Fibroblast of lung (primary cell): ENCODE results near the gene SAE1. TPM values are rescaled to one million over a fixed set of nuclear protein-coding genes. Genes with fewer than 3 reads are reported as not detected.

Experiments used
- DNase-seq, 2 donors: peaks; one replicate each; pipeline versions ENCODE4 v3.0.0 to v3.0.0-alpha.2; 2010; ENCODE audit warnings: low read depth in 2 of 2
- H2AFZ ChIP-seq: 2 replicates; pipeline ENCODE4 v1.5.1; 2012; ENCODE audit warnings: low read length, control low read depth, inconsistent platforms
- H3K27ac ChIP-seq: 2 replicates; pipeline ENCODE4 v1.5.1; 2011; ENCODE audit warnings: low read length, control low read depth; ENCODE audit not compliant: insufficient read depth
- H3K27me3 ChIP-seq: 2 replicates; pipeline ENCODE4 v1.5.1; 2011; ENCODE audit warnings: mild to moderate bottlenecking, low read length; ENCODE audit not compliant: control insufficient read depth, insufficient read depth
- H3K36me3 ChIP-seq: 2 replicates; pipeline ENCODE4 v1.5.1; 2011; ENCODE audit warnings: low read length; ENCODE audit not compliant: control insufficient read depth, insufficient read depth
- H3K4me1 ChIP-seq: 2 replicates; pipeline ENCODE4 v1.5.1; 2011; ENCODE audit warnings: low read length; ENCODE audit not compliant: control insufficient read depth, insufficient read depth; ENCODE audit errors: extremely low read depth
- H3K4me2 ChIP-seq: 2 replicates; pipeline ENCODE4 v1.5.1; 2011; ENCODE audit warnings: low read length, control low read depth; ENCODE audit not compliant: insufficient read depth; ENCODE audit errors: extremely low read depth
- H3K4me3 ChIP-seq, 4 experiments: fragments of 200-600 bp in 1 of 4; sonication (generic) in 1 of 4; replicated peaks in 1 of 4; 2 replicates each; pipeline ENCODE4 v1.5.1; 2011 to 2016; ENCODE audit warnings: low read length in 4 of 4, low read depth in 3 of 4, mild to moderate bottlenecking in 3 of 4, control low read depth in 2 of 4, inconsistent platforms in 1 of 4, mixed read lengths in 1 of 4; ENCODE audit not compliant: insufficient read depth in 1 of 4; ENCODE audit errors: control extremely low read depth in 1 of 4
- H3K79me2 ChIP-seq: 2 replicates; pipeline ENCODE4 v1.5.1; 2012; ENCODE audit warnings: mild to moderate bottlenecking, low read length, inconsistent platforms; ENCODE audit not compliant: control insufficient read depth, insufficient read depth
- H3K9ac ChIP-seq: 2 replicates; pipeline ENCODE4 v1.5.1; 2011; ENCODE audit warnings: mild to moderate bottlenecking, low read length, control low read depth; ENCODE audit not compliant: insufficient read depth
- H3K9me3 ChIP-seq: 2 replicates; pipeline ENCODE4 v1.5.1; 2012; ENCODE audit warnings: low read depth, low read length; ENCODE audit not compliant: control insufficient read depth, insufficient read depth
- H4K20me1 ChIP-seq: 2 replicates; pipeline ENCODE4 v1.5.1; 2011; ENCODE audit warnings: low read length; ENCODE audit not compliant: control insufficient read depth, insufficient read depth; ENCODE audit errors: extremely low read depth
- CTCF ChIP-seq, 2 donors: IDR thresholded peaks in 1 of 2; conservative IDR thresholded peaks in 1 of 2; 1 replicate in 1 of 2; 2 replicates in 1 of 2; pipeline ENCODE4 v1.5.1; 2011 to 2012; ENCODE audit warnings: low read length in 2 of 2, control low read depth in 1 of 2, inconsistent platforms in 1 of 2, low read depth in 1 of 2, mild to moderate bottlenecking in 1 of 2
- EZH2 ChIP-seq: IDR thresholded peaks from 2 replicates; pipeline ENCODE4 v1.5.1; 2012; ENCODE audit warnings: low read length, control low read depth, mild to moderate bottlenecking; ENCODE audit errors: missing control alignments
- polyA plus RNA-seq, 2 donors: library from polyadenylated mRNA; depleted of rRNA in 1 of 2; stranded (reverse) in 1 of 2; unstranded in 1 of 2; fragments of >200 nt; gene quantifications; 2 replicates each; pipeline ENCODE4 v1.2.1, GENCODE V29; 2011 to 2012; ENCODE audit warnings: missing spikeins in 1 of 2
- total RNA-seq: library from RNA; depleted of rRNA; stranded (reverse); fragments of >200 nt; gene quantifications from 2 replicates; pipeline ENCODE4 v1.2.1, GENCODE V29; 2014

SAE1 gene
- total and polyA plus RNA-seq, 2 donors (not counting 1 experiment from before 2014, with no cell fraction given) = 97.9 to 152 TPM

GRCh38 chr19:47104680-47105079 is 26.0 kb upstream of the SAE1 start:
- H3K9ac ChIP-seq = no peak overlapping the region
- DNase-seq = no peak
- no peak overlapping the region for H3K4me3 ChIP-seq
- TF ChIP-seq EZH2 = no peak
- no peak for TF ChIP-seq CTCF (conservative IDR thresholded peaks at IDR 0.05 in 1 of 2, IDR thresholded peaks at IDR 0.05 in 1 of 2; ENCODE audit: low read depth in 1 of 2, low read length in 2 of 2)
- H4K20me1 ChIP-seq = no peaks in the 10 kb centered on the region
- peaks cover 3% of the 10 kb centered on the region for H3K36me3 ChIP-seq
- H3K79me2 ChIP-seq = peaks cover 84% of the 10 kb centered on the region
- H3K4me2 ChIP-seq = no peak overlapping the region
- no peak overlapping the region for H3K27ac ChIP-seq
- H3K4me1 ChIP-seq = peaks cover 12% of the 10 kb centered on the region
- no peak overlapping the region for H2AFZ ChIP-seq
- H3K27me3 ChIP-seq = no peaks in the 10 kb centered on the region
- H3K9me3 ChIP-seq = no peaks in the 10 kb centered on the region

GRCh38 chr19:47105874-47106273 is 24.8 kb upstream of the SAE1 start:
- Histone ChIP-seq H3K4me2 (no peak overlapping the region), H3K4me1 (peaks cover 12% of the 10 kb centered on the region), H4K20me1 (no peaks in the 10 kb centered on the region), H3K27ac (no peak overlapping the region), H3K79me2 (peaks cover 84% of the 10 kb centered on the region), H3K36me3 (peaks cover 1% of the 10 kb centered on the region), H3K4me3 (no peak overlapping the region), H3K27me3 (no peaks in the 10 kb centered on the region), H3K9me3 (no peaks in the 10 kb centered on the region), H2AFZ (no peak overlapping the region), H3K9ac (no peak overlapping the region)
- DNase-seq = no peak
- TF ChIP-seq EZH2 (no peak), CTCF (conservative IDR thresholded peaks at IDR 0.05 in 1 of 2, IDR thresholded peaks at IDR 0.05 in 1 of 2; ENCODE audit: low read depth in 1 of 2, low read length in 2 of 2) (no peak)

- H3K9ac ChIP-seq = no peak overlapping the region
- TF ChIP-seq CTCF (conservative IDR thresholded peaks at IDR 0.05 in 1 of 2, IDR thresholded peaks at IDR 0.05 in 1 of 2; ENCODE audit: low read depth in 1 of 2, low read length in 2 of 2) (no peak), EZH2 (no peak)
- H3K27ac ChIP-seq = peak overlapping the region; percentile 53
- no peaks in the 10 kb centered on the region for H4K20me1 ChIP-seq
- peak overlapping the region; percentile 64 for H3K4me2 ChIP-seq
- H3K9me3 ChIP-seq = no peaks in the 10 kb centered on the region
- H3K36me3 ChIP-seq = peaks cover 1% of the 10 kb centered on the region
- H3K4me1 ChIP-seq = peaks cover 12% of the 10 kb centered on the region
- H3K79me2 ChIP-seq = peaks cover 88% of the 10 kb centered on the region
- DNase-seq = peak in 1 of 2 donors; percentile 58
- no peak overlapping the region for H3K4me3 ChIP-seq
- H3K27me3 ChIP-seq = no peaks in the 10 kb centered on the region
- H2AFZ ChIP-seq = no peak overlapping the region
These were observed 23.8 kb upstream of the SAE1 start for GRCh38 chr19:47106821-47107201.
